ENCODE measurements around the gene FGD2.
"Not testable (repeated sequence)": the region's sequence is repeated elsewhere in the genome, so short reads cannot be mapped to it uniquely, and the experiment has no call there.

Gene FGD2

DNA sequence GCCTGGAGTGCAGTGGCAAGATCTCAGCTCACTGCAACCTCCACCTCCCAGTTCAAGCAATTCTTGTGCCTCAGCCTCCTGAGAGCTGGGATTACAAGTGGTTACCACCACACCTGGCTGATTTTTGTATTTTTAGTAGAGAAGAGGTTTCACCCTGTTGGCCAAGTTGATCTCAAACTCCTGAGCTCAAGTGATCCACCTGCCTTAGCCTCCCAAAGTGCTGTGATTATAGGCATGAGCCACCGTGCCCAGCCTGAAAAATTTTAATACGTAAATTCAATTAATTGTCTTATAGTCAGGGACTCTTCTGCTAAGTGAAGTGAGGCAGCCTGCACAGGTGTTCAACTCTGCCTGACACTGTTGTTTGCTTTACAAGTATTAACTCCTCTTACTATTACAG is 15.1 kb upstream of the FGD2 start:
- DNase-seq = not testable (repeated sequence)

DNA sequence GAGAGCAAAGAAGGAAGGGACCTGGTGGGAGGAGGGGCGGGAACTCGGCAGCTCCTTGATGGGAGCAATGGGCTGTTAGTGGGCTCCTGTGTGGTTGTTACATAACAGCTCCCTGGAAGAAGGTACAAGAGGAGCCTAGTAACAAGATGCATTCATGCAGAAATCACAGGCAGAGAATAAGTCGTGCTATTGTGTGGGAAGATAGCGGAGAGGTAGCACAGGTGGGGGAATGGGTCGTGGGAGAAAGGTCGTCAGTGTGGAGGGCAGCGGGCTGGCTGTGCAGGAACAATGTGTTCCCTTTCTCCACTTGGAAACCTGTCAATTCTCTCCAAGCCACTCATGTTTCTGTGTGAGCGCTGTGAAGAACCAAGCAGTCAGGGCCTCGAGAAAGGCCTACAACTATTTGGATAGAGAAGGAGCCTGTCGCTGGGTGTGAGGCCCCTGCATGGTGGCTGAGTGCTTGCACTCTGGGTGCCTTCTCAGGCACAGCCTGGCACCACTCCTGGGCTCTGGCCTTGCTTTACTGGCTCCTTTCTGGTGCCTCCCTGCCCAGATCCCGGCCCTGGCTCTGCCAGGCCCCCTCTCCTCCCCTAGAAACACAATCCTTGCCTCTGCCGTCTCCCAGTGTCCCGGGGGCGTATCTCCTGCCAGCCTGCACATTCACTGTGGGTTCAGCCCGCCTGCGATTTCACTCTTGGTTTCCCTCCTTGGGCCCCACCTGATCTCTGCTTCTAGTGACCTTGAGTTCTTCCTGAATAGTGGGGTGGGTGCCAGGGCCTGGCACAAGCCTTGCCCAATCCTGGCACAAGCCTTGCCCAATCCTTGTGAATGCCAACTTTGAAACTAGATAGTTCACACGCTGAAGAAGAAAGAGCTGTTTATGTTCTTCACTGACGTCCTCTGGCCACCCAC is 7.4 kb upstream of the FGD2 start:
- DNase-seq = peak; percentile 72

- peak; percentile 72 for DNase-seq
Observed at GRCh38 chr6:36998723-36999038, 6.8 kb upstream of the FGD2 start.

GRCh38 chr6:36999061-36999750 is 6.2 kb upstream of the FGD2 start:
- DNase-seq = peak; percentile 71

- DNase-seq = no peak
Observed at GRCh38 chr6:36999751-37000125, 5.7 kb upstream of the FGD2 start.

GRCh38 chr6:37004044-37004980 is 1.1 kb upstream of the FGD2 start:
- DNase-seq = no peak

- DNase-seq = no peak
Observed at GRCh38 chr6:37005827-37006567, 542 bp downstream of the FGD2 start.

DNA sequence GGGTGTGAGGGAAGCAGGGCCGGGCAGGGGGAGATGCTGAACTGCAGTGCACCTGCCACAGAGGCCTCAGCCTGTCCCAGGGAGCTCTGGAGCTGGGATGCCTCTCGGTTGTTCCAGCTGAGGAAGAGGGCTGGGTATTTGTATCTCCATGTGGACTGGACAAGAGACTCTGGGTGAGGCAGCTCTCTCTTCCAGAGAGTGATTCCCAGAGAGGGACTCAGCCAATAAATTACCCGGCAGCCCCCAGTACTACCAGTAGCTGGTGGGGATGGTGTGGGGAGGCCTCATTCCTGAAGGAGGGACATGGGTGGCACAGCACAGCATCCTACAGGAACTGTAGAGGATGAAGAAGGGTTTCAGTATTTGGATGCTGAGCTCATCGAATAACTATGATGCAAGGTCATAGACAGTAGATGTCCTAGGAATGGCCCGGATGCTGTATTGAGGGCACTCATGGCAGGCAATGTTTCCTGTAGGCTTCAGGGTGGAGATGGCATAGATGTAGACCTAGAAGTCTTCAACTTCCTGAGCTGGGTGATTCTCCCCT is 1.4 kb downstream of the FGD2 start:
- DNase-seq = no peak

DNA sequence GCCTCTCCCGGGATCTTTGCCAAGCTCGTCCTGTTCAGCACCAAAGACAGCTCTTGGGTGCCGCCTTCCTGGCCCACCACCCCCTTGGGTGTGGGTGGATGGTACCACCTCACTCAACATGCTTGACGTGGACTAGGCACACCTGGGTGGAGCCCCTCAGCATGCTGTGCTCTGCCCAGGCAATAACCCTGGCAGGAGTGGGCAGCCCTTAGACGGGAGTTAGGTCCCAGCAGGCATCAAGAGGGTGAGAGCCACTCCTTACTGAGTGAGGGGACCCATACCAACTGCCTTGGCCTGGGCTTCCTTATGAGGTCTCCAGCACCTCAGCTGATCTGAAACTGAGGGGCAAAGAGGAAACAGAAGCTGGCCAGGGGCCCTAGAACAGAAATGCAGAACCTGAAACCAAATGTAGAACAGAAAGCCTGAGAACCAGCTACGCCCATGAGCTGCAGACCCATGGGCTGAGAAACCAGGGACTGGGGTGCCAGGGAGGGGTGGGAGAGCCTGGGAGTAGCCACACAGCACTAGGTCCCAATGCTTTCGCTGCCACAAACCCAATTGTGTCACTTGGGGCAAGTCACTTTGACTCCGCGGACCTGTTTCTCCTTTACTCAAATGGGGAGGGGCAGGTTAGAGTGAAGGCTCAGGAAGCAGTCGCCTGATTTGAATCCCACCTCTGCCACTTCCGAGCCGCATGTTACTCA is 2.0 kb downstream of the FGD2 start:
- DNase-seq = no peak

GRCh38 chr6:37008484-37009465 is 3.3 kb downstream of the FGD2 start:
- DNase-seq = no peak

DNA sequence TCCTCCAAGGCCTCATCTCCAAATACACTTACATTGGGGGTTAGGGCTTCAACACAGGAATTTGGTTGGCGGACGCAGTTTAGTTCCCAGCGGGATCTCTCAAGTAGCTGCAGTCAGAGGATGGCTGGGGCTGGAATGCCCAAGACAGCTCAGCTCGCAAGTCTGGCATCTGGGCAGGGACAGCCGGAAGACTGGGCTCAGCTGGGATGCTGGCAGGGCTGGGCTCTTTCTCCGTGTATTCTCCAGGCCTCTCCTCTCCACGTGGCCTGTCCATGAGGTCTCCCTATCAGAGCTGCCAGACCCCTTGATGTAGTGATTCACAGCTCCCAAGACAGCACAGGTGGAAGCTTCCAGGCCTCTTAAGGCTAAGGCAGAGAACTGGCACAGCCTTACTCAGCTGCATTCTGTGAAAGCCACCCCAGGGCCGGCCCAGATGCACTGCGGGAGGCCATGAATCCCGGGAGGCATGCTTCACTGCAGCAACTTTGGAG is 5.0 kb downstream of the FGD2 start:
- DNase-seq = no peak

DNA sequence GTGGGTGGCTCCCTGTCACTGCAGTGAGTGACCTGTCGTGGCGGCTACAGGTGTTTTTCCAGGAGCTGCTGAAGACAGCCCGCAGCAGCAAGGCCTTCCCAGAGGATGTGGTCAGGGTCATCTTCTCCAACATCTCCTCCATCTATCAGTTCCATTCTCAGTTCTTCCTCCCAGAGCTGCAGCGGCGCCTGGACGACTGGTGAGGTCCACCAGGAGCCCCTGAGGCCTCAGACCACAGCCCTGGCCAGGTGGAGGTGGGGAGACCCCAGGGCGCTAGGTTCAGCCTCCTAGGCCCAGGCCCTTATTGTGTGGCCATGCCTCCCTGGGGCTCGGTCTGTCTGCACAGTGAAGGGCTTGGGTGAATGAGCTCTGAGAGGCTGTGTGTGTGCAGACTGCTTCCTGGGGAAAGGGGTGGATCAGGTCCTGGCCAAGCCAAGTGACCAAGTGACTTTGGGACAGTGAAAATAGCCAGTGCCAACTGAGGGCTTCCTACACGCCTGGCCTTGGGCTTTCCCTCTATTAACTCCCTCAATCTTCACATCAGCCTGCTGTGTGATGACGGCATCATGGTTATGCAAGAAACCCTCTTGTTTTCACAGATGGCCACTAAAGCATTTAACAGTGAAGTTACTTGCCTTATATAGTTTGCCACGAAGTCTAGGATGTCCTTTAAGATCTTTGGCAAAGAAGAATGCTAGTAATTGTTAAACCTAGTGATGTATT is 6.4 kb downstream of the FGD2 start:
- DNase-seq = no peak

GRCh38 chr6:37013516-37014491 is 8.3 kb downstream of the FGD2 start:
- DNase-seq = no peak

DNA sequence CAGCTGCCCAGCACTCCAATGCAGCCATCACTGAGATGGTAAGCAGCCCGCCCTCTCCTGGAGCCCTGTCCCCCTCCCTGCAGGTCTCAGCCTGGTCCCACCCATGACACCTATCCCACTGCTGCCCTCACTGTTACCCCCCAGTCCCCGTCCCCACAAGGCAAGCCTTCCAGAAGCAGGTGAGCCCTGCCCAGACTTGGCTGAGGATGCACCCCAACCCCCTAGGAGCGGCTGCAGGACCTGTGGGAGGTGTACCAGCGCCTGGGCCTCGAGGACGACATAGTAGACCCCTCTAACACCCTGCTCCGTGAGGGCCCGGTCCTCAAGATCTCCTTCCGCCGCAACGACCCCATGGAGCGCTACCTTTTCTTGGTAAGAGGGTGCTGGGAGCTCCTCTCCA is 9.2 kb downstream of the FGD2 start:
- DNase-seq = no peak

DNA sequence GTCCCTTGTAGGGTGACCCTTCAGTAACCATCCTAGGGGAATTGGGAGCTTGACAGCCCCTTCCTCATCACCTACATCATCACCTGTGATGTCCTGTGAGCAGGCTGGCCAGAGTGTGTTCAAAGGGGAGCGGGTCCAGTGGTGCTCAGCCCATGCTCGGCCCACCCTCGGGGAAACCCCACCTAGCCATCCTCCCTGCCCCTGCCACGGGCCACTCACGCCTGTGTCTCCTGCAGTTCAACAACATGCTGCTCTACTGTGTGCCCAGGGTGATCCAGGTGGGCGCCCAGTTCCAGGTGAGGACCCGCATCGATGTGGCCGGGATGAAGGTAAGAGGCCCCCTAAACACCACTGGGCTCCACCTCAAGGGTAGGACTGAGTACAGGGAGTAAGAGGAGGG is 10.1 kb downstream of the FGD2 start:
- DNase-seq = no peak

- no peak for DNase-seq
Observed at GRCh38 chr6:37016995-37017394, 11.5 kb downstream of the FGD2 start.

DNA sequence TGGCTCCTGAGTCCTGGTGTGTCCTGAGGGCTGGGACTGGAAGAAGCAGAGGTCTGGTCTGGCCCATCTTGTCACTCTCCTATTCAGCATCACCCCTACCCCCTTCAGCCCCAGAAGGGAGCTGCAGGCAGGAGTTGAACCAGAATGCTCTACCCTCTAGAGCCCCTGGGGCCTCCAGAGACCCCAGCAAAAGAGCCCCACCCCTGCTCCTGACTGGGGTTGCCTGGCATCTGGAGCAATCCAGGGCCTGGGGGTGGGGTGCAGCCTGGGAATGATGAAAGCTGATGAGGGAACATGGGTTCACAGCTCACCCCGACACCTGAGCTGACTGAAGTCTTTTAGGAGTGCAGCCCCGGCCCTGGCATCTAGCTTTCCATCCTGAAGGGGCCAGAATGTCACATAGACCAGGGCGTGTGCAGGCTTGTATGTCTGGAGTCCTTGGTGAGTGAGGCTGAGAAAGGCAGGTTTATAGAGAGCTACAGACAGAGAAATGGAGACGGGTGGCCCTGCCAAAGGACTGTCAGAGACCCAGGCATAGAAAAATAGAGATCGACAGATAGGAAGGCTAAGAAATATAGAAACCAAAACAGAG is 12.2 kb downstream of the FGD2 start:
- no peak for DNase-seq

All from right kidney (tissue), 1 donor.